ENCODE measurements around the gene FAM131A.
A peak's percentile ranks its signal among the peaks of the same experiment; 100 is the strongest.

Gene FAM131A

GRCh38 chr3:184379358-184380184, 42.2 kb downstream of the FAM131A start, which contains the start of gene CHRD:
Gene CHRD (plus strand): TSS chr3:184380054. CDS start chr3:184380319, 265 bp downstream.
- Histone ChIP-seq H3K27me3 (replicated peaks in 2 of 5; ENCODE audit: control insufficient read depth in 4 of 5, insufficient read depth in 5 of 5, low read length in 4 of 5) (peaks cover 0 to 48% (median 22%) of the 10 kb centered on the region in 5 experiments), H3K4me1 (ENCODE audit: control extremely low read depth in 1 of 4, control insufficient read depth in 4 of 4, insufficient read depth in 4 of 4, low read length in 3 of 4) (peaks cover 2 to 27% (median 21%) of the 10 kb centered on the region in 4 experiments), H3K36me3 (ENCODE audit: control insufficient read depth in 4 of 4, insufficient read depth in 4 of 4, low read length in 3 of 4) (no peaks in the 10 kb centered on the region), H3K27ac (ENCODE audit: insufficient read depth in 1 of 2, low read depth in 1 of 2, low read length in 2 of 2, poor library complexity in 1 of 2, severe bottlenecking in 2 of 2) (no peak within 1 kb of the TSS), H3K4me3 (ENCODE audit: control insufficient read depth in 1 of 7, extremely low read depth in 1 of 7, insufficient read depth in 4 of 7, low read depth in 2 of 7, low read length in 6 of 7) (peak within 1 kb of the TSS in 6 of 7 experiments; percentile 15 to 64 (median 42)), H3K9me3 (ENCODE audit: control extremely low read depth in 1 of 5, control insufficient read depth in 4 of 5, insufficient read depth in 2 of 5, low read depth in 1 of 5, low read length in 4 of 5) (no peaks in the 10 kb centered on the region)
- CTCF ChIA-PET = interaction anchor here (1.2 to 1.5 kb wide), 2 partner anchors 10 to 150 kb away, joined by 3 to 4 read pairs; no protein-coding TSS in a partner anchor
- POLR2A ChIA-PET = no interaction called here
- no peak for DNase-seq
- WGBS (ENCODE audit: insufficient coverage) = 72% methylated on average over 12 of the region's 71 CpGs

DNA sequence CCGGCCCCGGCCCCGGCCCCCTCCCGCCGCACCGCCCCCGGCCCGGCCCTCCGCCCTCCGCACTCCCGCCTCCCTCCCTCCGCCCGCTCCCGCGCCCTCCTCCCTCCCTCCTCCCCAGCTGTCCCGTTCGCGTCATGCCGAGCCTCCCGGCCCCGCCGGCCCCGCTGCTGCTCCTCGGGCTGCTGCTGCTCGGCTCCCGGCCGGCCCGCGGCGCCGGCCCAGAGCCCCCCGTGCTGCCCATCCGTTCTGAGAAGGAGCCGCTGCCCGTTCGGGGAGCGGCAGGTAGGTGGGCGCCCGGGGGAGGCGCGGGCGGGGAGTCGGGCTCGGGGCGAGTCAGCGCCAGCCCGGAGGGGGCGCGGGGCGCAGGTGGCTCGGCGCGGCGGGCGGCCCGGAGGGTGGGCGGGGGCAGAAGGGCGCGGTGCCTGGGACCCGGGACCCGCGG, 42.8 kb downstream of the FAM131A start:
- Histone ChIP-seq H3K27me3 (replicated peaks in 2 of 5; ENCODE audit: control insufficient read depth in 4 of 5, insufficient read depth in 5 of 5, low read length in 4 of 5) (peaks cover 0 to 48% (median 22%) of the 10 kb centered on the region in 5 experiments), H3K4me1 (ENCODE audit: control extremely low read depth in 1 of 4, control insufficient read depth in 4 of 4, insufficient read depth in 4 of 4, low read length in 3 of 4) (peaks cover 2 to 27% (median 21%) of the 10 kb centered on the region in 4 experiments), H3K36me3 (ENCODE audit: control insufficient read depth in 4 of 4, insufficient read depth in 4 of 4, low read length in 3 of 4) (no peaks in the 10 kb centered on the region), H3K27ac (ENCODE audit: insufficient read depth in 1 of 2, low read depth in 1 of 2, low read length in 2 of 2, poor library complexity in 1 of 2, severe bottlenecking in 2 of 2) (no peak overlapping the region), H3K4me3 (ENCODE audit: control insufficient read depth in 1 of 7, extremely low read depth in 1 of 7, insufficient read depth in 4 of 7, low read depth in 2 of 7, low read length in 6 of 7) (peak overlapping the region in 5 of 7 experiments; percentile 11 to 64 (median 46)), H3K9me3 (ENCODE audit: control extremely low read depth in 1 of 5, control insufficient read depth in 4 of 5, insufficient read depth in 2 of 5, low read depth in 1 of 5, low read length in 4 of 5) (no peaks in the 10 kb centered on the region)
- ChIA-PET CTCF (interaction anchor here (1.5 kb wide), 1 partner anchor 134 kb away, joined by 6 read pairs; no protein-coding TSS in a partner anchor), POLR2A (no interaction called here)
- DNase-seq = peak; percentile 11 to 57 (median 48)
- WGBS (ENCODE audit: insufficient coverage) = 0% methylated on average over 36 of the region's 62 CpGs

- H3K27me3 ChIP-seq (replicated peaks in 2 of 5; ENCODE audit: control insufficient read depth in 4 of 5, insufficient read depth in 5 of 5, low read length in 4 of 5) = peaks cover 0 to 48% (median 22%) of the 10 kb centered on the region in 5 experiments
- H3K4me3 ChIP-seq (ENCODE audit: control insufficient read depth in 1 of 7, extremely low read depth in 1 of 7, insufficient read depth in 4 of 7, low read depth in 2 of 7, low read length in 6 of 7) = peak overlapping the region in 6 of 7 experiments; percentile 15 to 64 (median 37)
- POLR2A ChIA-PET = no interaction called here
These were observed 43.3 kb downstream of the FAM131A start for GRCh38 chr3:184380627-184381260.

GRCh38 chr3:184381261-184382224, 44.1 kb downstream of the FAM131A start:
- no peaks in the 10 kb centered on the region for H3K9me3 ChIP-seq (ENCODE audit: control extremely low read depth in 1 of 5, control insufficient read depth in 4 of 5, insufficient read depth in 2 of 5, low read depth in 1 of 5, low read length in 4 of 5)
- no peaks in the 10 kb centered on the region for H3K36me3 ChIP-seq (ENCODE audit: control insufficient read depth in 4 of 4, insufficient read depth in 4 of 4, low read length in 3 of 4)
- DNase-seq = peak; percentile 11 to 76 (median 56)
- H3K4me1 ChIP-seq (ENCODE audit: control extremely low read depth in 1 of 4, control insufficient read depth in 4 of 4, insufficient read depth in 4 of 4, low read length in 3 of 4) = peaks cover 2 to 27% (median 21%) of the 10 kb centered on the region in 4 experiments
- H3K27ac ChIP-seq (ENCODE audit: insufficient read depth in 1 of 2, low read depth in 1 of 2, low read length in 2 of 2, poor library complexity in 1 of 2, severe bottlenecking in 2 of 2) = no peak overlapping the region
- POLR2A ChIA-PET = no interaction called here
- 12% methylated on average over 29 of the region's 55 CpGs for WGBS (ENCODE audit: insufficient coverage)
- H3K27me3 ChIP-seq (replicated peaks in 2 of 5; ENCODE audit: control insufficient read depth in 4 of 5, insufficient read depth in 5 of 5, low read length in 4 of 5) = peaks cover 0 to 45% (median 22%) of the 10 kb centered on the region in 5 experiments
- CTCF ChIA-PET = interaction anchor here (0.8 to 2.5 kb wide), 6 partner anchors 9 to 161 kb away, joined by 3 to 14 read pairs (median 3); partner anchors contain the start of gene FAM131A
- peak overlapping the region in 4 of 7 experiments; percentile 25 to 64 (median 42) for H3K4me3 ChIP-seq (ENCODE audit: control insufficient read depth in 1 of 7, extremely low read depth in 1 of 7, insufficient read depth in 4 of 7, low read depth in 2 of 7, low read length in 6 of 7)

More at GRCh38 chr3:184380627-184381260, 43.3 kb downstream of the FAM131A start:
- Histone ChIP-seq H3K4me1 (ENCODE audit: control extremely low read depth in 1 of 4, control insufficient read depth in 4 of 4, insufficient read depth in 4 of 4, low read length in 3 of 4) (peaks cover 2 to 27% (median 21%) of the 10 kb centered on the region in 4 experiments), H3K36me3 (ENCODE audit: control insufficient read depth in 4 of 4, insufficient read depth in 4 of 4, low read length in 3 of 4) (no peaks in the 10 kb centered on the region), H3K27ac (ENCODE audit: insufficient read depth in 1 of 2, low read depth in 1 of 2, low read length in 2 of 2, poor library complexity in 1 of 2, severe bottlenecking in 2 of 2) (no peak overlapping the region), H3K9me3 (ENCODE audit: control extremely low read depth in 1 of 5, control insufficient read depth in 4 of 5, insufficient read depth in 2 of 5, low read depth in 1 of 5, low read length in 4 of 5) (no peaks in the 10 kb centered on the region)
- 3% methylated on average over 38 of the region's 42 CpGs for WGBS (ENCODE audit: insufficient coverage)
- DNase-seq = peak in 1 of 3 donors; percentile 22
- CTCF ChIA-PET = interaction anchor here (1.1 to 2.5 kb wide), 5 partner anchors 9 to 133 kb away, joined by 3 to 14 read pairs (median 3); partner anchors contain the start of gene FAM131A

GRCh38 chr3:184382326-184383032, 45.1 kb downstream of the FAM131A start:
- ChIA-PET POLR2A (no interaction called here), CTCF (interaction anchor here (0.8 to 2.5 kb wide), 2 partner anchors 10 to 160 kb away, joined by 3 to 14 read pairs; no protein-coding TSS in a partner anchor)
- 97% methylated on average over 14 of the region's 16 CpGs for WGBS (ENCODE audit: insufficient coverage)

More at GRCh38 chr3:184382326-184383032, 45.1 kb downstream of the FAM131A start:
- Histone ChIP-seq H3K27me3 (replicated peaks in 2 of 5; ENCODE audit: control insufficient read depth in 4 of 5, insufficient read depth in 5 of 5, low read length in 4 of 5) (peaks cover 0 to 47% (median 22%) of the 10 kb centered on the region in 5 experiments), H3K4me3 (ENCODE audit: control insufficient read depth in 1 of 7, extremely low read depth in 1 of 7, insufficient read depth in 4 of 7, low read depth in 2 of 7, low read length in 6 of 7) (no peak overlapping the region), H3K27ac (ENCODE audit: insufficient read depth in 1 of 2, low read depth in 1 of 2, low read length in 2 of 2, poor library complexity in 1 of 2, severe bottlenecking in 2 of 2) (no peak overlapping the region), H3K36me3 (ENCODE audit: control insufficient read depth in 4 of 4, insufficient read depth in 4 of 4, low read length in 3 of 4) (no peaks in the 10 kb centered on the region), H3K9me3 (ENCODE audit: control extremely low read depth in 1 of 5, control insufficient read depth in 4 of 5, insufficient read depth in 2 of 5, low read depth in 1 of 5, low read length in 4 of 5) (no peaks in the 10 kb centered on the region), H3K4me1 (ENCODE audit: control extremely low read depth in 1 of 4, control insufficient read depth in 4 of 4, insufficient read depth in 4 of 4, low read length in 3 of 4) (peaks cover 2 to 23% (median 18%) of the 10 kb centered on the region in 4 experiments)
- DNase-seq = no peak

All from common myeloid progenitor, CD34-positive (primary cell).